ENCODE results near the gene PRRC2B.
"Not testable (repeated sequence)": the region's sequence is repeated elsewhere in the genome, so short reads cannot be mapped to it uniquely, and the experiment has no call there.

The PRRC2B gene

DNA sequence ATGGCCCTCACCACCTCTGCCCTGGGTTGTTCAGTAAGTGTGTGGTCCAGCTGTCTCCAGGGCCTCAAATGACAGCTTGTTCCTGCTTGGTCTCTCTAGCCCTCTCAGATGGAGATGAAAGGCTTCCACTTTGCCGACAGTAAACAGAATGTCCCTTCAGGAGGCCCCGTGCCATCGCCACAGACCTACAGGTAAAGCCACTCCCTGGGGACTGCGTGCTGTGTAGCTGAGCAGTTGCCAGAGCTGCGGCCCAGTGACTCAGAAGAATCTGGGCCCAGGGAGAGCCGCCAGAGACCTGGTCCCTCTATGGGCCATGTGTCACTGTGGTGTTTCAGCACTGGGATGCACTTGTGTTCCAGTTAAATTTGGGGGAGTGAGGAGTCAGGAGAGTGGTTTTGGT lies 98.2 kb downstream of the PRRC2B start:
- no peak for DNase-seq

- DNase-seq = no peak
Observed at GRCh38 chr9:131494296-131494870, 100.5 kb downstream of the PRRC2B start.

GRCh38 chr9:131495785-131496184 lies 101.9 kb downstream of the PRRC2B start:
- DNase-seq = no peak

DNA sequence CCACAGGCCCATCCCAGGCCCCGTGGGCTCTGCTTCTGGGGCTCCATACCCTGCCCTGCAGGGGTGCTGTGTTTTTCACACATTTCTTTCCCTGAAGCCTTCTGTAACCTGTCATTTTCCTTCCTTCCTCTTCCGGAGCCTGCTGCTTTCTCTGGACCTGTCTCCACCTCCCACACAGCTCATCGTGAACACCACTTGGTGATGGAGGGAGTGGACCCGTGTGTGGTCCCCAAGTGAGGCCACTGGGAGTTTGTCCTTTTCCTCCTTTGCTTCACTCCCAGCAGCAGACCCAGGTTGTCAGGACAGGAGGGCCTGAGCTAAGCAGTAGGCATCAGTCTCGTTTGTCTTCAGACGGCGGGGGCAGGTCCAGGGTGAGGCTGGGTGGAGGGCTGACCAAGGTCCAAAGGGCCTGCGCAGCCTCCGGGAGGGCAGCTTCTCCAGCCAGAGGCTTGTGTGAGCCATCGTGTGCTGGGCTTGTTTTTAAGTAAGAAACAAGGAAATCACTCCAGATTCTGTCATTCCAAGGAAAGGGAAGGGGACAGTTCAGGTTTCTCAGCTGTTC lies 103.0 kb downstream of the PRRC2B start:
- DNase-seq = no peak

DNA sequence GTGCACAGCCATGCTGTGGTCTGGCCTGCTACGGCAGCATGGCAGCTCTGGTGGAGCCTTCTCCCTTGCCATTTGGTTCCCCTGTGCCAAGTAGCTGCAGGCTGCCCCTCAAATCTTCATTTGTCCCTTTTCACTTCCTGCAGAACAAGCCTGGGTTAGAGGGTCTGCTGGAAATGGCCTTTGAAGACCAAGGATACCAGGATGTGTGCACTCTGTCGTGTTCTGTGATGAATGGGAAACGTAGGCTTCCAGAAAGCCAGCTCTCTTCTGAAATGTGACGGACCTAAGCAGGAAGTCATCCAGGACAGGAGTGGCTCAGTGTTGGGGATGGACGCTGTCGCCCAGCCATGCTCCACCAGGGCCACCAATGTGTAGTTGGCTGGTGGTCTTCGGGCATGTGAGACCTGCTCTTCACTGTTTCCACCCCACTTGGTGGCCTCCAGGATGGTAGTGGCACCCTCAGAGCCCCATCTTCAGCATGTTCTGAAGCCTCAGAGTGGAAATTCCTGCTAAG lies 105.4 kb downstream of the PRRC2B start:
- no peak for DNase-seq

DNA sequence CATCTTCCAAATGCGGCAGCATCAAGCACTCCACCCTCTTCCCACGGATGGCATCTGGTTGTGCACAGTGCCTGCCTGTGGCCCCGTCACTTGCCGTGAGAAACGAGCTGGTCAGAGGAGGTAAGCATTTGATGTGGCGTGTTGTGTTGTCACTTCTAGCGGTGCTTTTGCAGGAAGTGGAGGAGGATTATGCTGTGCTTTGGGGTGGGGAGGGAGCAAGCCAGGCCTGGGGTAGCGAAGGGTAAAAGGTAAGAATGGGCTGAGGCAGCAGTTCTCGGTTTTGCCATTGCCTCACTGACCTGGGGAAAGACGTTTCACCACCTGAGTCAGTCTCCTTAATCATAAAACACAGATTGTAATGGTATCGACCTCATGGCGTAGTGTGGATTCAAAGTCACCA lies 106.5 kb downstream of the PRRC2B start:
- no peak for DNase-seq

DNA sequence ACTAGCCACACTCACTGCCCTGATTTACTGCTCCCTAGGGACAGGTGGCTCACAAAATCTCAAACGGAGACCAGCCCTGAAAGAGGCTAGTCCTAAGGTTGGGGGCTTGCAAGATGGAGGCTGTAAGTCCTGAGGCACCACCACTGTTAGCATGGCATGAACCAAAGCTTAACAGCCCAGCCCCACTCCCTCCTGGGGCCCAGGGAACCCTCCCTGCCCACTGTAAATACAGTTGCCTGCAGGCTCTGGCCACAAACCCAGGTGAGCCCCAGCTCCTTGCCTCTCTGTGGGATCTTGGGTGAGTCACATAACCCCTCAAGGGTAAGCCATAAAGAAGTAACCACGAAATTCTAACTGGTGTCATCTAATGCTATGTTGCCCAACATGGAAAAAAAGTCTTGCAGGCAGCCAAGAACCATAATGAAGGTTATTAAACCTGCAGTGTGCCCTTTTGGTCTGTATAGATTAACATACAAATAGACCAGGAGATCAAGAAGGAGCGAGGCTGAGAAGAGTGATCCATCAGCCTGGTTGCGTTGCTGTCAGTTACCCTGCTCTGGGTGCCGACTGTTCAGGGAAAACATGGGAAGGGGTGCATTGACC lies 107.2 kb downstream of the PRRC2B start:
- no peak for DNase-seq

- peak; percentile 77 for DNase-seq
Observed at GRCh38 chr9:131502781-131503625, 109.1 kb downstream of the PRRC2B start, which contains the start of gene POMT1. TSS of gene POMT1 (plus strand) at chr9:131502918. CDS start at chr9:131504219, 1,301 bp downstream.

GRCh38 chr9:131503626-131504465 lies 110.0 kb downstream of the PRRC2B start:
- DNase-seq = no peak

GRCh38 chr9:131505012-131505411 lies 111.1 kb downstream of the PRRC2B start:
- no peak for DNase-seq

DNA sequence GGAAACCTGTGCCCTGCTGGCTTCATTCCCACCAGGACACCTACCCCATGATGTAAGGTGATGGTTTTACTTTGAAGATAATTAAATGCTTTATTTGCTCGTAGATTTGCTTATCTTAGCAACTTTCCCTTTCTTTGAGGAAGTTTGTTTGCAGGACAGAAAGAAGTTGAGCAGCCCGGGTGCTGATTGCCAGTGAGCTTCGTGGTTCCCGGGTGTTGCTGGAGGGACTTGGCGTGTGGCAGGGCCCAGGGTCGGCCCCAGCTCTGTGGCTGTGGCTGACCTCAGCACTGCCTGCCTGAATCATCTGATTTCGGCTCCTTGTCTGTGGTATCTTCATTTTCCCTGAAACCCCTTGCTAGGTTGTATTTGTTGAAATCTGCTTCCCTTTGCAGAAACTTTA lies 117.5 kb downstream of the PRRC2B start:
- no peak for DNase-seq

DNA sequence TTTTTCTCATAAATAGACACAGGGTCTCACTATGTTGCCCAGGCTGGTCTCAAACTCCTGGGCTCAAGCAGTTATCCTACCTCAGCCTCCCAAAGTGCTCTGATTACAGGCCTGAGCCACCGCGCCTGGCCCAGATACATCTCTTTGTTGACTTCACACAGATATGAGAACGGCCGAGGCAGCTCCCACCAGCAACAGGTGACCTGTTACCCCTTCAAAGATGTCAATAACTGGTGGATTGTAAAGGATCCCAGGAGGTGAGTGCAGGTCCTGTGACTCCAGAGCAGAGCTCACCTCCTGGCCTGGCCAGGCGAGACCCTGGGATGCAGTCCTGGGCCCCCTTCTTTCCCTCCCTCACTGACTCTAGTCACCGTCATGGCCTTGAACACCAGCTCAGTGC lies 118.0 kb downstream of the PRRC2B start:
- no peak for DNase-seq

GRCh38 chr9:131513177-131513576 lies 119.3 kb downstream of the PRRC2B start:
- no peak for DNase-seq

DNA sequence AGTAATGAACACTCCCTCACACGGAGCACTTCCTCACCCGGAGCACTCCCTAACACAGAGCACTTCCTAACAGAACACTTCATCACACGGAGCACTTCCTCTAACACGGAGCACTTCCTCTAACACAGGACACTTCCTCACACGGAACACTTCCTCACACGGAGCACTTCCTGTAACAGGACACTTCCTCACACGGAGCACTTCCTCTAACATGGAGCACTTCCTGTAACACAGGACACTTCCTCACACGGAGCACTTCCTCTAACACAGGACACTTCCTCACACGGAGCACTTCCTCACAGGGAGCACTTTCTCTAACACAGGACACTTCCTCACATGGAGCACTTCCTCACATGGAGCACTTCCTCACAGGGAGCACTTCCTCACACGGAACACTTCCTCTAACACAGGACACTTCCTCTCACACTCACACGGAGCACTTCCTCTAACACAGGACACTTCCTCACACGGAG lies 121.7 kb downstream of the PRRC2B start:
- DNase-seq = not testable (repeated sequence)

DNA sequence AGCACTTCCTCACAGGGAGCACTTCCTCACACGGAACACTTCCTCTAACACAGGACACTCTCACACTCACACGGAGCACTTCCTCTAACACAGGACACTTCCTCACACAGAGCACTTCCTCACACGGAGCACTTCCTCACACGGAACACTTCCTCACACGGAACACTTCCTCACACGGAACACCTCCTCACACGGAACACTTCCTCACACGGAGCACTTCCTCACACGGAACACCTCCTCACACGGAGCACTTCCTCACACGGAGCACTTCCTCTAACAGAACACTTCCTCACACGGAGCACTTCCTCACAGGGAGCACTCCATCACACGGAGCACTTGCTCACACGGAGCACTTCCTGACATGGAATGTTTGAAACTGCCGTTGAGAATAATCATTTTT lies 122.2 kb downstream of the PRRC2B start:
- DNase-seq = no peak

- DNase-seq = no peak
Observed at GRCh38 chr9:131516930-131517329, 123.0 kb downstream of the PRRC2B start.

DNA sequence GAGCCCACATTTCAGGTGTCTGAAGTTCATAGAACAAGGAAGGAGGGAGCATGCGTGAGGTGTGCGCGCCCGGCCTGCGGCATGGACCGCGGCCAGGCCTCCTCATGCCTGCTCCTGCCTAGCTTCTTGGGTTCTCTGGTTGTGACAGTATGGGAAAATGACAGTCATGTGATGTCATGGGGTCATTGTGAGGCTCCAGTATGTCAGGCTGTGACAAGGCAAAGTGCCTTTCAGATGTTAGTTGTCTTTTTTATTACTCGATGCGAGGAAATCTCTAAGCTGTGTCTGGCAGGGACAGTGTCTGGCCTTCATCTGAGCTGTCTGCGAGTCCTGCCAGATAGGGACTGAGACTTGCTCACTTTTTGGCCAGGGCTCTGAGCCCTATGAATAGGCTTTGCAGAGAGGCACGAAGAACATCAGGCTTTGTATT lies 123.9 kb downstream of the PRRC2B start:
- DNase-seq = no peak

- no peak for DNase-seq
Observed at GRCh38 chr9:131518553-131518952, 124.7 kb downstream of the PRRC2B start.

GRCh38 chr9:131520503-131520902 lies 126.6 kb downstream of the PRRC2B start:
- no peak for DNase-seq

- no peak for DNase-seq
Observed at GRCh38 chr9:131521203-131521602, 127.3 kb downstream of the PRRC2B start.

- DNase-seq = no peak
Observed at GRCh38 chr9:131521822-131522221, 127.9 kb downstream of the PRRC2B start.

Measured in NCI-H2107 (cell line).